GM23338 (cell line): Measurements from ENCODE around the gene ATXN1L.

Experiments used
- CREB1 ChIP-seq: fragments of 250-450 bp; sonication (Bioruptor Pico); IDR thresholded peaks from 2 replicates; pipeline ENCODE4 v1.5.0; 2020; ENCODE audit warnings: low read depth, mild to moderate bottlenecking, moderate library complexity
- EZH2 ChIP-seq: fragments of 200-600 bp; sonication (generic); IDR thresholded peaks from one replicate; pipeline ENCODE4 v1.8.0; 2017; ENCODE audit warnings: antibody characterized with exemption, mild to moderate bottlenecking, low read depth; ENCODE audit not compliant: unreplicated experiment
- EZH2phosphoT487 ChIP-seq: fragments of 200-600 bp; sonication (generic); IDR thresholded peaks from one replicate; pipeline ENCODE4 v1.8.1; 2018; ENCODE audit warnings: antibody characterized with exemption; ENCODE audit not compliant: unreplicated experiment
- JUNB ChIP-seq: IDR thresholded peaks from one replicate; pipeline ENCODE4 v1.6.1; 2016; ENCODE audit warnings: antibody characterized with exemption; ENCODE audit not compliant: unreplicated experiment
- NANOG ChIP-seq: IDR thresholded peaks from 2 replicates; pipeline ENCODE4 v1.6.1; 2016; ENCODE audit warnings: antibody characterized with exemption, borderline replicate concordance
- POLR2AphosphoS5 ChIP-seq: IDR thresholded peaks from 2 replicates; pipeline ENCODE4 v1.6.1; 2016; ENCODE audit warnings: antibody characterized with exemption, low read depth
- REST ChIP-seq: IDR thresholded peaks from one replicate; pipeline ENCODE4 v1.6.1; 2018; ENCODE audit warnings: antibody characterized with exemption; ENCODE audit not compliant: unreplicated experiment
- STAT1 ChIP-seq: IDR thresholded peaks from one replicate; pipeline ENCODE4 v1.6.1; 2016; ENCODE audit warnings: antibody characterized with exemption; ENCODE audit not compliant: unreplicated experiment
- ZNF114 ChIP-seq: fragments of 250-450 bp; sonication (Bioruptor Pico); IDR thresholded peaks from 2 replicates; pipeline ENCODE4 v1.5.0; 2020; ENCODE audit warnings: mild to moderate bottlenecking, moderate library complexity
- ZNF331 ChIP-seq: fragments of 250-450 bp; sonication (Bioruptor Pico); IDR thresholded peaks from 2 replicates; pipeline ENCODE4 v1.5.0; 2020; ENCODE audit warnings: low read depth, mild to moderate bottlenecking, moderate library complexity
- TF ChIP-seq, protein P1 (sequence below), 2 experiments: fragments of 200-600 bp in 1 of 2; sonication (generic) in 1 of 2; conservative IDR thresholded peaks; 2 replicates each; pipeline versions ENCODE4 v1.5.1 to v1.6.1; 2016 to 2017; ENCODE audit warnings: antibody characterized with exemption in 2 of 2, low read depth in 2 of 2, mild to moderate bottlenecking in 2 of 2, moderate library complexity in 1 of 2
- TF ChIP-seq, protein P2 (sequence below): IDR thresholded peaks from 2 replicates; pipeline ENCODE4 v1.6.1; 2016; ENCODE audit warnings: antibody characterized with exemption

DNA sequence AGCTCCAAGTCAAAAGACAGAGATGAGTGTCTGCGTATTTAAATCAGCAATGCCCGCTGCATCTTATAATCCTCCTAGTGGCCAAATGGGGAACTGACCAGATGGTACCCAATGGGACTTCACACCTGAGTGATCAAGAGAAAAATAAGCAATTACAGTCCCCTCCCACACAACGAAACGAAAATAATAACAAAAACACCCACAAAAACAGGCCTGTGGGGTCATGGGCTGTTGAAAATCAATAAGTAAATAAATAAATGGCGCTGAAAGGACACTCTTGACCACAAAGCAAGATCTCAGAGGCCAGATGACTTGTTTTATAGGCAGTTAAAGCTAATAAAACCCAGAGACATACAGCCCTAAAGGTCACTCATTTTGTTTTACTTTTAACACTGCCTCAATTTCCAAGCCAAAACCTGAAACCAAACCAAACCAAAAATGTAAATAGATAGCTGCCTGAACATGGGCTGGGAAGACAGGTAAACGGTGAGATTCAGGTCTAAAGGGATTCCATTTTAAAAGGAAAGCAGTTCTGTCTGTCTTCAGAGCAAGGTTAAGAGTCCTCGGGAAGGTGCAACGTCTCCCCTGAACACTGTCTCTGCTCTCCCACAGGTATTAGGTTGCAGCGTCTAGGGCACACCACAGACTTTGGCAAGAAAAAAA, 36.9 kb downstream of the ATXN1L start:
- TF ChIP-seq EZH2 = no peak
- TF ChIP-seq, protein P1, sequence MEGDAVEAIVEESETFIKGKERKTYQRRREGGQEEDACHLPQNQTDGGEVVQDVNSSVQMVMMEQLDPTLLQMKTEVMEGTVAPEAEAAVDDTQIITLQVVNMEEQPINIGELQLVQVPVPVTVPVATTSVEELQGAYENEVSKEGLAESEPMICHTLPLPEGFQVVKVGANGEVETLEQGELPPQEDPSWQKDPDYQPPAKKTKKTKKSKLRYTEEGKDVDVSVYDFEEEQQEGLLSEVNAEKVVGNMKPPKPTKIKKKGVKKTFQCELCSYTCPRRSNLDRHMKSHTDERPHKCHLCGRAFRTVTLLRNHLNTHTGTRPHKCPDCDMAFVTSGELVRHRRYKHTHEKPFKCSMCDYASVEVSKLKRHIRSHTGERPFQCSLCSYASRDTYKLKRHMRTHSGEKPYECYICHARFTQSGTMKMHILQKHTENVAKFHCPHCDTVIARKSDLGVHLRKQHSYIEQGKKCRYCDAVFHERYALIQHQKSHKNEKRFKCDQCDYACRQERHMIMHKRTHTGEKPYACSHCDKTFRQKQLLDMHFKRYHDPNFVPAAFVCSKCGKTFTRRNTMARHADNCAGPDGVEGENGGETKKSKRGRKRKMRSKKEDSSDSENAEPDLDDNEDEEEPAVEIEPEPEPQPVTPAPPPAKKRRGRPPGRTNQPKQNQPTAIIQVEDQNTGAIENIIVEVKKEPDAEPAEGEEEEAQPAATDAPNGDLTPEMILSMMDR (conservative IDR thresholded peaks at IDR 0.05; ENCODE audit: low read depth in 2 of 2) = peak; percentile 73 to 89
- no peak for TF ChIP-seq EZH2phosphoT487
- no peak for TF ChIP-seq POLR2AphosphoS5
- TF ChIP-seq, protein P2, sequence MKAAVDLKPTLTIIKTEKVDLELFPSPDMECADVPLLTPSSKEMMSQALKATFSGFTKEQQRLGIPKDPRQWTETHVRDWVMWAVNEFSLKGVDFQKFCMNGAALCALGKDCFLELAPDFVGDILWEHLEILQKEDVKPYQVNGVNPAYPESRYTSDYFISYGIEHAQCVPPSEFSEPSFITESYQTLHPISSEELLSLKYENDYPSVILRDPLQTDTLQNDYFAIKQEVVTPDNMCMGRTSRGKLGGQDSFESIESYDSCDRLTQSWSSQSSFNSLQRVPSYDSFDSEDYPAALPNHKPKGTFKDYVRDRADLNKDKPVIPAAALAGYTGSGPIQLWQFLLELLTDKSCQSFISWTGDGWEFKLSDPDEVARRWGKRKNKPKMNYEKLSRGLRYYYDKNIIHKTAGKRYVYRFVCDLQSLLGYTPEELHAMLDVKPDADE = no peak
- TF ChIP-seq STAT1 = no peak
- no peak for TF ChIP-seq ZNF114 (CRISPR knock-in tag)
- TF ChIP-seq REST = no peak
- TF ChIP-seq ZNF331 (CRISPR knock-in tag) = no peak
- TF ChIP-seq JUNB = no peak
- no peak for TF ChIP-seq CREB1 (CRISPR knock-in tag)
- TF ChIP-seq NANOG = no peak
